A673 (cell line): Measurements from ENCODE around the gene TMEM88. TPM values are rescaled to one million over a fixed set of nuclear protein-coding genes. Genes with fewer than 3 reads are reported as not detected.

ENCODE experiments used
- BruUV-seq: library from RNA; stranded (reverse); fragments of 400-500 nt; replicated peaks from 2 replicates; lab custom pipeline; 2021; lab: Mats Ljungman, UMichigan
- CTCF ChIA-PET: fragments of 300-600 bp; sonication (Branson Sonifier 250); formaldehyde crosslinking; loops from one replicate; lab custom pipeline; 2022; ENCODE audit warnings: antibody characterized with exemption; lab: Charles Lee
- POLR2A ChIA-PET: fragments of 300-600 bp; sonication (Branson Sonifier 250); formaldehyde crosslinking; loops from one replicate; lab custom pipeline; 2022; ENCODE audit warnings: antibody characterized with exemption; ENCODE audit not compliant: low non-redundant PET; lab: Charles Lee
- DNase-seq: peaks from one replicate; pipeline ENCODE4 v3.0.0-alpha.2; 2015; ENCODE audit warnings: low spot score
- H3K27ac ChIP-seq: fragments of 200-600 bp; sonication (generic); 2 replicates; pipeline ENCODE4 v1.5.1; 2016; ENCODE audit warnings: mixed run types, low read depth, mild to moderate bottlenecking, mixed read lengths, antibody characterized with exemption, low read length; ENCODE audit not compliant: poor library complexity, severe bottlenecking
- H3K27me3 ChIP-seq: fragments of 200-600 bp; sonication (generic); replicated peaks from 2 replicates; pipeline ENCODE4 v1.6.1; 2017; ENCODE audit warnings: mixed run types, low read depth, mild to moderate bottlenecking, mixed read lengths, antibody characterized with exemption, low read length; ENCODE audit not compliant: insufficient read depth, poor library complexity
- H3K36me3 ChIP-seq: fragments of 200-600 bp; sonication (generic); 2 replicates; pipeline ENCODE4 v1.6.1; 2016; ENCODE audit warnings: mixed run types, mild to moderate bottlenecking, mixed read lengths, antibody characterized with exemption, low read length; ENCODE audit not compliant: insufficient read depth, poor library complexity, severe bottlenecking
- H3K4me1 ChIP-seq: fragments of 200-600 bp; sonication (generic); 2 replicates; pipeline ENCODE4 v1.6.1; 2017; ENCODE audit warnings: mixed run types, mild to moderate bottlenecking, mixed read lengths, antibody characterized with exemption, low read length; ENCODE audit not compliant: insufficient read depth, poor library complexity, severe bottlenecking
- H3K4me3 ChIP-seq: fragments of 200-600 bp; sonication (generic); 2 replicates; pipeline ENCODE4 v1.5.1; 2016; ENCODE audit warnings: low read depth, mixed run types, mild to moderate bottlenecking, mixed read lengths, low read length; ENCODE audit not compliant: poor library complexity, severe bottlenecking
- H3K9me3 ChIP-seq: fragments of 200-600 bp; sonication (generic); 2 replicates; pipeline ENCODE4 v1.6.1; 2016; ENCODE audit warnings: mixed run types, low read depth, mild to moderate bottlenecking, mixed read lengths, antibody characterized with exemption, low read length; ENCODE audit not compliant: poor library complexity, severe bottlenecking
- CTCF ChIP-seq: fragments of 300-800, 200-600 bp; sonication (generic); conservative IDR thresholded peaks from 2 replicates; pipeline ENCODE4 v1.5.1; 2017; ENCODE audit warnings: low read depth, mild to moderate bottlenecking, antibody characterized with exemption, low read length, moderate library complexity, mixed read lengths
- EZH2 ChIP-seq: fragments of 200-600 bp; sonication (generic); IDR thresholded peaks from 2 replicates; pipeline ENCODE4 v1.6.1; 2017; ENCODE audit warnings: borderline replicate concordance, low read depth, mild to moderate bottlenecking, mixed read lengths, antibody characterized with exemption, low read length; ENCODE audit not compliant: poor library complexity, severe bottlenecking
- intact Hi-C: fragments of 100-400 bp; cut with micrococcal nuclease; formaldehyde crosslinking; loops from one replicate; pipeline ENCODE4 v1.10.0; 2022; ENCODE audit not compliant: unreplicated experiment
- total RNA-seq: library from RNA; stranded (reverse); gene quantifications from 2 replicates; pipeline ENCODE4 v1.2.3, GENCODE V29; 2021

TMEM88 gene
- total RNA-seq, 1 experiment from 2014 or later: 1.7 TPM

GRCh38 chr17:7884581-7885366 lies 29.9 kb downstream of the TMEM88 start:
- Histone ChIP-seq H3K9me3 (no peaks in the 10 kb centered on the region), H3K4me1 (peaks cover 46% of the 10 kb centered on the region), H3K36me3 (peaks cover 9% of the 10 kb centered on the region), H3K27ac (peak overlapping the region; percentile 96), H3K27me3 (no peaks in the 10 kb centered on the region), H3K4me3 (peak overlapping the region; percentile 87)
- no peak for TF ChIP-seq EZH2
- no peak for TF ChIP-seq CTCF
- POLR2A ChIA-PET: no interaction called here
- intact Hi-C loops: loop anchor here (5.0 kb wide), 3 partner anchors 48 to 338 kb away; partner anchors contain the start of genes CNTROB, MPDU1 and TRAPPC1
- DNase-seq: peak; percentile 15
- CTCF ChIA-PET: interaction anchor here (0.6 to 0.7 kb wide), 2 partner anchors 102 to 525 kb away, joined by 3 read pairs; no protein-coding TSS in a partner anchor
- no TSS peak for BruUV-seq

- intact Hi-C loops: loop anchor here (5.0 kb wide), 3 partner anchors 47 to 337 kb away; partner anchors contain the start of genes CNTROB, MPDU1 and TRAPPC1
- Histone ChIP-seq H3K27ac (peak overlapping the region; percentile 96), H3K4me3 (peak overlapping the region; percentile 87), H3K9me3 (no peaks in the 10 kb centered on the region), H3K36me3 (peaks cover 14% of the 10 kb centered on the region), H3K27me3 (no peaks in the 10 kb centered on the region), H3K4me1 (peaks cover 47% of the 10 kb centered on the region)
- no peak for TF ChIP-seq CTCF
- TF ChIP-seq EZH2: no peak
- CTCF ChIA-PET: interaction anchor here (0.6 to 0.7 kb wide), 2 partner anchors 102 to 525 kb away, joined by 3 read pairs; no protein-coding TSS in a partner anchor
- POLR2A ChIA-PET: no interaction called here
- peak; percentile 51 for DNase-seq
- BruUV-seq: no TSS peak
These were observed 30.7 kb downstream of the TMEM88 start for GRCh38 chr17:7885367-7886226.
